ENCODE data around the gene FOXK1.
"Not testable (repeated sequence)": the region's sequence is repeated elsewhere in the genome, so short reads cannot be mapped to it uniquely, and the experiment has no call there.

Gene FOXK1

GRCh38 chr7:4667776-4668509, 14.2 kb upstream of the FOXK1 start:
- peak; percentile 47 for DNase-seq

- no peak for DNase-seq
These were observed 13.6 kb upstream of the FOXK1 start for GRCh38 chr7:4668510-4668847.

- DNase-seq, result no peak
These were observed 11.3 kb upstream of the FOXK1 start for GRCh38 chr7:4670791-4671190.

GRCh38 chr7:4675771-4676367, 6.2 kb upstream of the FOXK1 start:
- no peak for DNase-seq

- DNase-seq, result not testable (repeated sequence)
These were observed 4.6 kb upstream of the FOXK1 start for GRCh38 chr7:4677518-4677917.

- DNase-seq, result no peak
These were observed 760 bp upstream of the FOXK1 start for GRCh38 chr7:4681218-4681851.

- DNase-seq, result peak; percentile 53
These were observed 537 bp downstream of the FOXK1 start for GRCh38 chr7:4682621-4683042.

- no peak for DNase-seq
These were observed 1.2 kb downstream of the FOXK1 start for GRCh38 chr7:4683043-4683883.

- peak; percentile 46 for DNase-seq
These were observed 1.9 kb downstream of the FOXK1 start for GRCh38 chr7:4683884-4684565.

- no peak for DNase-seq
These were observed 2.8 kb downstream of the FOXK1 start for GRCh38 chr7:4684846-4685245.

- DNase-seq, result not testable (repeated sequence)
These were observed 3.6 kb downstream of the FOXK1 start for GRCh38 chr7:4685676-4686075.

- no peak for DNase-seq
These were observed 5.9 kb downstream of the FOXK1 start for GRCh38 chr7:4687956-4688355.

- DNase-seq, result no peak
These were observed 7.1 kb downstream of the FOXK1 start for GRCh38 chr7:4689151-4689550.

- no peak for DNase-seq
These were observed 7.6 kb downstream of the FOXK1 start for GRCh38 chr7:4689668-4690067.

GRCh38 chr7:4690953-4691856, 9.1 kb downstream of the FOXK1 start:
- DNase-seq, result no peak

GRCh38 chr7:4692055-4692454, 10.0 kb downstream of the FOXK1 start:
- peak; percentile 71 for DNase-seq

GRCh38 chr7:4692622-4693021, 10.5 kb downstream of the FOXK1 start:
- DNase-seq, result not testable (repeated sequence)

- no peak for DNase-seq
These were observed 11.1 kb downstream of the FOXK1 start for GRCh38 chr7:4693152-4693551.

GRCh38 chr7:4693749-4694148, 11.7 kb downstream of the FOXK1 start:
- DNase-seq, result no peak

- no peak for DNase-seq
These were observed 12.2 kb downstream of the FOXK1 start for GRCh38 chr7:4694305-4694704.

GRCh38 chr7:4698707-4699275, 16.7 kb downstream of the FOXK1 start:
- no peak for DNase-seq

Measured in right hindlimb (tissue), 1 donor.